HG02938 (cell line): ENCODE data around the gene HRH3.

ENCODE experiments used
- ATAC-seq: cut with Tn5 transposase; IDR thresholded peaks from one replicate; pipeline ENCODE4 v1.9.1; 2021; ENCODE audit warnings: mild to moderate bottlenecking, moderate library complexity; ENCODE audit not compliant: unreplicated experiment

Gene HRH3

DNA sequence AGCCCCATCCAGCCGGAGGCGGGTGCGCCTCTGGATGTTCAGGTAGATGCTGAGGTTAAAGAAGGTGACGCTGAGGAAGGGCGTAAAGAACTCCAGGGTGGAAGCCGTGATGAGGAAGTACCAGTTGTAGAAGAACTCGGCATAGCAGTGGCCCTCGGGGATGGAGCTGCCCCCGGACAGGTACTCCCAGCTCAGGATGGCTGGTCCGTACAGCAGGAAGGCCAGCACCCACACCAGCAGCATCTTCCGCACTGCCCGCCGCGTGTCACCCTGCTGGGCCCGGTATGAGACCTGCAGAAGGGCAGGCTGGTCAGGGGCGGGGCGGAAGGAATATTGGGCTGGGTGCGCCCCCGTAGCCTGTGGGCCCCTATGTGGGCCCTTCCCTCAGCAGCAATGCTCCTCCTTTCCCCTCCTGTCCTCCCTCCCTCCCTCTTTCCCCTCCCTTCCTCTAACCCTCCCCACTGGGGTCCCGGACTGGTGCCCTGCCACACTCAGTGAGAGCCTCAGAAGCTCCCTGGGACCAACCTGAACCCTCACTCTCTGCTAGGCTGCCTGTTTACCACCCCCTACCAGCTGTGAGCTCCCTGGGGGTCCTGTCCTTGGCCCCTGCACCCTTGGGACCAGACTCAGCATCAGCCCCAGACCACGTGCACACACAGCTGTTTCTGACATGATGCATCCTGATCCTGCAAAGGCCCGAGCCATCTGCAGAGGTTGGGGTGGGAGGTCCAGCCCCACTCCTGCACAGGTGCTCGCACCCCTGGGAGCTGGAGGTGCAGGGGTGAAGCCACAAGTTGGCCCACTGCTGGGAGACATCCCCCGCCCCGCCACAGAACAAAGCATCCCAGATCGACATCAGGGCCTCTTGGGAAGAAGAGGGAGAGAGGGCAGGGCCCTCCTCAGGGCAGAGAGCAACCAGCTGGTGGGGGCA, 3.2 kb downstream of the HRH3 start:
- no peak for ATAC-seq

DNA sequence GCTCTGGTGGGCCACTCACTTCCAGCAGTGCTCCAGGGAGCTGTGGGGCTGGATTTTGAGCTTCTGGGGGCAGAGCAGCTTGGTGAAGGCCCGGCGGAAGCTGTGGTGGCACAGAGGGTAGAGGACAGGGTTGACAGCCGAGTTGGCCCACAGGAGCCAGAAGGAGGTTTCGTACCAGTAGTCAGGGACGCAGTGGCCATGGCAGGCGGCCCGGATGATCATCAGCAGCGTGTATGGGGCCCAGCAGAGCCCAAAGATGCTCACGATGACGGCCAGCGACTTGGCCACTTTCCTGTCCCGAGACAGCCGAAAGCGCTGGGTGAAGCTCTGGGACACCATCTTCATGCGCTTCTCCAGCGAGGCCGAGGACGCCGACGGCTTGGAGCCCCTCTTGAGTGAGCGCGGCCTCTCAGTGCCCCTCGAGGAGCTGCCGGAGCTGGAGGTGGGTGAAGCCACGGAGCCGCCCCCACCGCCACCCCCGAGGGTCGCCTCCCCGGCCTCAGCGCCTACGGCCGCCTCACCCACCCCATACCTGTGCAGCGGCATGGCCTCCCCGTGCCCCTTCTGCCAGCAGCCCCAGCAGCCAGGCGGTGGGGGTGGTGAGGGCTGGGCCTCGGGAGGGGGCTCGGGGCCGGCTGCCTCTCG, 4.0 kb downstream of the HRH3 start:
- no peak for ATAC-seq

DNA sequence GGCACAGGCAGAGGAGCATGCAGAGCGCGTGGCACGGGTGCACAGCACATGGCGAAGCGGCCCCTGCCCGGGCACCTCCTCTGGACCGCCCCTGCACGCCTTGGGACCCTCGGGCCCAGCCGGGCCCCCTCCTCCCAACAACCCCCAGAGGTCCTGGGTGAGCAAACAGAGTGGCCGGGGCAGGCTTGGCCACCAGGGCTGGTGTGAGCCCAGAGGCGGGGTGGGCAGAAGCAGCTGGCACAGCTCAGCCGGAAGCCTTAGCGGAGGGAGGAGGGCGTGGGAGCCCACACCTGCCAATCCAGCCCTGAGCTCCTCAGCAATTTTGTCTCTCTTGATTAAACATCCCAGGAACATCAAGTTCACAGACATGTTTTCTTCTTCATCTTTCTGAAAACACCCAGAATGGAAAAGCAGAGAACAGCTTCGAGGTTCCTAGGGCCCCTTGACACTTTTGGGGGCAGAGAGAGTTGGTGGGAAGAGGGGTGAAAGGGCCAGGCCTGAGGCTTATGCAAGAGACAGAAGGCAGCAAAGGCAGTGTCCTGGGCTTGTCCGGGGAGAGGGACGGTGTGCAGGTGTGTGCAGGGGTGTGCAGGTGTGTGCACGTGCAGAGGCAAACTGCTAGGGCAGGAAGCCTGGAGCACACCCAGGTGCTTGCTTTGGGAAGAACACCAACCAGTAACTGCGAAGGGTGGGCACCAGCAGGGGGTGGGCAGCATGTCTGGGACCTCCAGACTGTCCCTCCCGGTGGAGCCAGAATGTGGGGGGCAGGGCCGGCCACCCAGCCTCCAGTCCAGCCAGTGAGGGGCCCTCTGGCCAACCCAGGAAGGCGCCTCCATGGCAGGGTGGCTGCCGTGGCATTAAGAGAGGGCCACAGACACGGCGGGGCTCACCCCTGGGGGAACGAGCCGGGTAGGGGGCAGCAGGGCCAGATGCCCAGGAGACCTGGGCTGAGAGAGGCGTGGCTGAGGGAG, 4.8 kb downstream of the HRH3 start:
- no peak for ATAC-seq

DNA sequence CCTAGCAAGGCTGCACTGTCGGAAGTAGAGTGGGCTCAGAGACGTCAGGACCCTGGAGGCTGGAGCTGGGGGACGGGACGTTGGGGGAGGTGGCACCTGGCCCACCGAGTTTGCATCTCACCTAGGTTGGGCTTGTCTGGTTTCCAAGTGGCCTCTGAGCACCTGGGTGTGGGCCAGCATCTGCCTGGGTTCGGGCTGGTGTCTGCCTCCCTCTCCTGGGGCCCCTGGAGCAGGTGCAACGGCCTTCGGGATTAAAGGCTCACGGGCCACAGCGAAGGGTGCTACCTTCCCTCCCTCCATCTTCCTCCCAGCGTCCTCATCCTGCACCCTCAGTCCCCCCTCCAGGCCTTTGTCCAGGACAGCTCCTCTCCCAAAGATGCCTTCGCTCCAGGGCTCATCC, 6.0 kb downstream of the HRH3 start:
- ATAC-seq, result no peak

DNA sequence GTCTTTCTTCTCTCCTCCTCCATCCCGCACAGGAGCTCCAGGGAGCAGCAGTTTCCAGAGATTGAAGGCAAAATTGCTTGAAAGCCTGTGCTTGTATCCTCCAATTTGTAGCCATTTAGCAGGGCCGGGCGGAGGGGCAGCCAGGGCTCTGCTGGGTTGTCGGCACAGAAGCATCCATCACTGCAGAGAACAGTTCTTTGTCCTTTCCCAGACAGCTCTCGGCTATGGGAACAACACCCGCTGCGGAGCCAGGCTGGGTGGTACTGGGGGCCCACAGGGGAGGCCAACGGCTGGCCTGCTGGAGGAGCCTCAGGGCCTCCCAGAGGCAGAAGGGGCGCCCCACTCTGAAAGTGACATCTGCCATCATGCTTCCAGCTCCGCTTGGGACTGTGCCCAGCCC, 7.8 kb downstream of the HRH3 start:
- no peak for ATAC-seq

DNA sequence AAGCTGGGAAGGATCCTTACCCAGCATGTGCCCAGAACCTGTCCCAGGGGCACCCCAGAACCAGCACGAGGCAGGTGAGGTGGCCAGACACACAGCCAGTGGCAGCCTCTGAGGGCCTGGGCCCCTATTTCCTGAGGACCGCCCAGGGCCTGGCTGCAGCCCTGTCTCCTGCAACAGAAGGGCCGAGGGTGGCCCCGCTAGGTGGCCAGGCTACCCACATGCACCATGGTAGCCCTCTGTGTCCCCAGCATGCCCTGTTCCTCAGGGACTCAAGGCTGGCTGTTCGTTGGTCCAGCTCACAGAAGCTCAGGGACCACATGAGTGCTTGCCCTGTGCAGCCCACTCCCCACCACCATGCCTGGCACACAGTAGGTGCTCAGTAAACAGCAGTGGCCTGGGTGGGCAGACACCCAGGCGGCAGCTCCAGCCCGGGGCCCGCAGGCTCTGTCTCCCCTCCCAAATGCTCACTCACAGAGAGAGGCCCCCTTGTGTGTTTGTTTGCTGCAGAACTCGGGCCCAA, 8.2 kb downstream of the HRH3 start:
- ATAC-seq, result no peak

DNA sequence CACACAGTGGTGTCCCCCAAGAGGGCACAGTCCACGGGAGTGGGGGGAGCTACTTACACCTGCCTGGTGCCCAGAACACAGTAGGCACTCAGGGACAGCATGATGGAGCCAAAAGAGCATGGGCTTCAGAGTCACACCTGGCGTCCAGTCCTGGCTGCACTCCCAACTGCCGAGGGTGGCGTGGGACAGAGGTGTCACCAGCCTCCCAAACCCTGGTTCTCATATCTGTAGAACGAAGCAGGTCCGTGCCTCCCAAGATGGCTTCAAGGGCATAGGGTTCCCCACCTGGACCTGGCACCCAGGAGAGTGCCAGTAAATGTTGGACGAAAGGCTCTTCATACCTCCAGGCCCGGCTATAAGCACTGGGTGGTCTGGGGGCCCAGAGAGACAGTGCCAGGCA, 8.9 kb downstream of the HRH3 start:
- ATAC-seq, result no peak

DNA sequence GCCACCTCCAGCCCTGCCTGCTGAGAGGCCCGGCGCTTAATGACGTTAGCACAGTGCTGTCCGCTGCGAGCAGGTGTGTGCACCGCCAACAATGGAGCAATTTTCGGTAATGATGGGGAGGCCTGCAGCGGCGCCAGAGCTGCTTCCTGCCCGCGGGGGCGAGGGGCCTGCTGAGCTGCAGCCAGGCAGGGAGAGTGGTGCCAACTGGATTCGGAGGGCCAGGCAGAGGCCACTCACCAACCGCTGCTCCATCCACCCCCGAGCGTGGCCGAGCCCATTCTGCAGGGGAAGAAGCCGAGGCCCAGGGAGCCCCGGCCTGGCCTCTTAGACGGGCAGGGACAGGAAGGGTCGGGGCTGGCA, 9.6 kb downstream of the HRH3 start:
- ATAC-seq, result no peak

DNA sequence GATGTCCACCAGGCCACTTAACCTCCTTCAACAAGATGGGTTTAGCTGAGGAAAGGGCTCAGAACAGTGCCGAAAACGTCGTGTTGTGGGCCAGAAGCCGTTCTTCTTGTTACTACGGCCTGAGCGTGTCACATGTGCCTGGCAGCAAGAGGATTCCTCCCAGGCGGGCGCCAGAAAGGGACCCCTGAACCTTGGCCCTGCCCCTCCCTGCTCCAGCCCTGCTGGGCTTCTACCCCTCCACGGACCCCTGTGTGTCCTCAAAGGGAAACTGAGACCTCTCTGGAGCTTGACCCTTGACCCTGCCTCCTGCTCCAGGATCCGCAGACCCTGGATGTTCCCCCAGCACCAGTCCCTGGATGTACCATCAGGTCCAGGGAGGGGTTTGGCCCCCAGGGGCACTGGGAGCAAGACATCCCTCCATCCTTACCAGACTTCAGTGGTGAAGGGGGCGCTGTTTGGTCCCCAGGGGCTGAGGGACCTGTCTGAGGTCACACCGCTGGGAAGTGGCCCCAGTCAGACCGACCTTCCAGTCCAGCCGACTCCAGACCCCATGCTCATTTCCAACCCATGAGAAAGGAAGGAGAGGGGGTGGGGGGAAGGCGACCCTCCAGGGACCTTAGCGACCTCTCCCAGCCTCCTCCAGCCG, 10.1 kb downstream of the HRH3 start:
- no peak for ATAC-seq

DNA sequence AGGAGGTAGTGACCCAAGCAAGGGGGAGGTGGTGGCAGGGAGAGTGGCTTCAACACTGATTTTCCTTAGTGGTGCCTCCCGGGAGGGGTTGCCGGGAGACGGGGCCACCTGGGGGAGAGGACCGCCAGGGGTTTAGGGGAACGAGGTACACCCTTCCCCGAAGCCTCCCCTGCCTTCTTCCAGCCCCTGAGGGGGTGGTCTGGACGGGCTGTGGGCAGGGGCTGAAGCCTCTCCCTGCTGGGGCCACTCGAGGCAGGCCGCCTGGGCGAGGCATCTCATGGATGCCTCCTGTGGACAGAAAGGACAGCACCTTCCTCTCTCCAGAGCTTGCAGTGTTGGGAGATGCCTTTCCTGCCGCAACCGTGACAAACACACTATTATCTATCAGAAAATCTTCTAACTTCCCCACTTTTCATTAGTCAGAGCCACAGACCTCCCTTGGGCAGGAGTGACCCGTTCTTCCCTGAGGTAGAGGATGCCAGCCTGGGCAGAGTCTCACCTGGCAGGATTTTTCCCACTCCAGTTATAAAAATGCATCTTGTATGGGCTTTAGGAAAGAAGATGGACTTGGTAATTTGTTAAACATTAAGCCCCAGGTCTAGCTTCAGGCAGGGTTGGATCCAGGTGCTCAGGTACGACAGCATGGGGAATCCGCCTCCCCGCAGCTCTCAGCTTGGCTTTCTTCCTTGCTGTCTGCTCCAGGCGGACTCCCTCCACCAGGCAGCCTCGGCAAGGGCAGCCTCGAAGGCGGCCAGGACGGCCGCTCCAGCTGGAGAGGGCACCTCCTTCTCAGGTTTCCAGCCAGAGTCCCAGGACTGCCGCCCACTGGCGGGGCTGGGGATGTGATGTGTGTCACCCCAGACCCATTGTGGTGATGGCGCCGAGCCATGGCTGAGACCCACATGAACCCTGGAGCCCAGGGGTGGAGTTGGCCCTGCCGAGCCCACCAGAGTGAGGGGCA, 11.0 kb downstream of the HRH3 start:
- ATAC-seq, result no peak

DNA sequence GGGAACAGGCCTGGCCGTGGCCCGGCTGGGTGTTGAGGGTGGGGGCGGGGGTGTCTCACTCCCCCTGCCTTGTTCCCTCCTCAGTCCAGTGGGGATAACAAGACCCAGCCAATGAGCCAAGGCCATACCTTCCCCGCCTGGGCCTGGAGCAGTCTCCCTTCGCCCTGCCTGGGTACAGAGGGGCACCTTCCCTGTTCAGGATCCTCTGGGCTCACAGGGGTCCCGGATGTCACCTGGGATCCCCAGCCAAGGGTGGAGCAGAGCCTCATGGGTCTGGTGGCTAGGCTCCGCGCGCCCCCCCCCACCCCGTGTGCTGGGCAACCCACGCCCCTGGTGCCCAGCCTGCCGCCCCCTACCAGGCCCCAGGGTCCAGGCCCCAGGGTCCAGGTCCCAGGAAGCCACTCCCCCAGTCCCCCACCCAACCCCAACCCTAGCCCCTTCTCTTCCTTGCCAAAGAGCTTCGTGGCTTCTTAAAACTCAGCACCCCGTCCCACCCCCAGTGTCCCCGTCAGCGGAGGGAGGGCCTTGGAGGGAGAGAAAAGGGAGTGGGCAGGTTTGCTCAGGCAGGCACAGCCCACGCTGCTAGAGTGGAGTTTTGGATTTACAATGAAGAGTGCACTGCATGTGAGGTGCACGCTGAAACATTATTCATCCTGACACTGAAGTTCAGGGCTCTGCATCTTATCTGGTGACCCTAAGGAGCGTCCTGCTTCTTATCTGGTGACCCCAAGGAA, 11.8 kb downstream of the HRH3 start:
- no peak for ATAC-seq

DNA sequence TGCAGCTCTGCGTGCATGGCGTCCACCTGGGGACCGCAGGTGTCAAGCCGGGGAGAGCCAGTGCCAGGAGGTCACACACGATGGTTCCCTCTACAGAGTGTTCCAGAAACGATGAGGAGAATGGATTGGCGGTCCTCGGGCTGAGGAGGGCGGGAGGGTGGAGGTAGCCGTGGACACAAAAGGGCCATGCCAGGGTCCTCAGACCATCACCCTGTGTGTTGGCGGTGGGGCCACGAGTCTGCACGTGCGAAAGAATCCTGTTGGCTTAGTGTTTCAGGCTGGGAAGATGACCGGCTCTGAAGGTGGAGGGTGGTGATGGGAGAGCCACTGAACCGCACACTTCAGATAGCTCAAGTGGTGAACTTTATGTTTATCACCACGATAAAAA, 13.7 kb downstream of the HRH3 start:
- no peak for ATAC-seq

DNA sequence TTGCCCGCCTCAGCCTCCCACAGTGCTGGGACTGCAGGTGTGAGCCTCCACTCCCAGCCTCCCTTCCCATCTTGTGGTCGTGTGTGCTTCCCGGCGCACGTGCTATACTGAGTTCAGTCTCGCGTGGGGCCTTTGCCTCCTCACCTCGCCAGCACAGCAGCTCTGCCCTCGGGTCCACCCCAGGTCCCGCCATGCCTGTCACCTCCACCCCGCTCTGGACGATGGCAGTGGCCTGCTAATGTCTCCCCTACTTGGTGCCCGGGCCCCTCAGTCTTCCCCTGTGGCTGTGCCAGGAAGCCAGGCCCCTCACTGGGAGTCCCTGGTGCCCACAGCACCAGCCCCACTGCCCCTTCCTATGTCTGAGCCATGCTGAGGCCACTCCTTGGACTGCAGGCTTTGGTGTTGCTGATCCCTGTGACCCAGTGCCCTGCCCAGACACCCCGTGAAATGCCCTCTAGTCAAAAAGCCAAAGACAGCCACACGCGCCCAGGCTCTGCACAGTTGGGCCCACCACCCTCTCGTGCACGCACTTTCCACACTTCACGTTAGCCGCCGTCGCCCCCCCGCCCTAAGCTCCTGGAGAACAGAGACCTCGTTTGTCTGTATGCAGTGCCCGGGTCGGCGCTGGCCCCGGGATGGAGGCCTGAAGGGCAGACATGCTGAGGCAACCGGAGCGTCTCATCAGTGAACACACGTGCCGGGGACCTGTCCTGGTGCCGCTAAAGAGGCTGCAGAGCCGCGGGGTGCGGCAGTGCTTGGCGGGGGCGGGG, 14.3 kb downstream of the HRH3 start:
- ATAC-seq, result no peak

DNA sequence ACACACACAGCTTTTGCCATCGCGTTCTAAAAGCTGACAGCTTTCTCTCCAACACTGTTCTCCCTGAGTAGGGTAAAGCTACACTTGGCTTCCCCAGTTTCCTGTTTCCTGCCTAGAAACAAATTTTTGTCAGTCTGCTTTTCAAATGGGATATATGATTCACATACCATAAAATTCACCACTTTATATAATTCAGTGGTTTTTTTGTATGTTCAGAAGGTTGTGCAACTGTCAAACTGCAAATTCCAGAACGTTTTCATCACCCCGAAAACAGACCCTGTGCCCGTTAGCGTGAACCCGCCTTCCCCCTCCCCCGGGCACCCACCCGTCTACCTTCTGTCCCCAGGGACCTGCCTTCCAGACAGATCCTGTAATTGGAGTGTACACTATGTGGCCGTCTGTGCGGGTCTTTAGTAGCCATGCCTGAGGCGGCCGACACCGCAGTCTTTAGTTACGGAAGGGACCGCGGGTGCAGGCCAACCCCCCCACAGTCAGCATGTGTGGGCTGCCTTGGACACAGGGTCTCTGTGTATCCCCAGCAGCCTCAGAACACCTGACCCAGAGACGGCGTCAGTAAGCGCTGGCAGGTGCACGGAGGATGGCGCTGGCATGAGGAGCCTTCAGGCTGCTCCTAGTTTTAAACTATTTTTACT, 16.6 kb downstream of the HRH3 start:
- ATAC-seq, result no peak

DNA sequence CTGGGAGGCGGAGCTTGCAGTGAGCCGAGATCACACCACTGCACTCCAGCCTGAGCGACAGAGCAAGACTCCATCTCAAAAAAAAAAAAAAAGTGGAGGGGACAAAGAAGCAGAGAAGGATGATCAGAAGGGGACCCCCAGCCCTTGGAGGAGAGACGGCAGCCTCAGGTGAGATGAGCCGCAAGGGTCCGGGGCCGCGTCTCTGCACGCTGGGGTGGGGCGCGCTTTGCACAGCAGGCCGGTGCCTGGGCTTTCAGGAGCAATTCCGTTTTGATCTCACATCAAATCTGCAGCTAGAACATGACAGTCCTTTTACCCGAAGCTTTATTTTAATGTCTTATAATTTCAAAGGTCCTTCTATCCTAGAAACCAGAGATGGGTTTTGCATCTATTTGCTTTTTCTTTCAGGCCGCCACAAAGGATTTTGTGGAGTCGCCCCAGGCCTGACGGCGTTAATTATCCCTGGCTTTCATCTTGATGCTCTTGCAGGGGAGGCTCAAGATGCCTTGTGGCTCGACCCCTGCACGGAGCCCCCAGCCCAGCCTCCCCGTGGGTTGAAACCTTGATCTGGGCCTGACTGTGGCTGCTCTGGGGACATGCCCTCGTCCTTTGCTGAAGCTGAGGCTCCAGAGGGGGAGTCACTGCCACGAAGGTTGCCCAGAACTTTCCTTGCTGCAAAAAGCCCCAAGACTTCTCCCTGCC, 17.3 kb downstream of the HRH3 start:
- no peak for ATAC-seq

DNA sequence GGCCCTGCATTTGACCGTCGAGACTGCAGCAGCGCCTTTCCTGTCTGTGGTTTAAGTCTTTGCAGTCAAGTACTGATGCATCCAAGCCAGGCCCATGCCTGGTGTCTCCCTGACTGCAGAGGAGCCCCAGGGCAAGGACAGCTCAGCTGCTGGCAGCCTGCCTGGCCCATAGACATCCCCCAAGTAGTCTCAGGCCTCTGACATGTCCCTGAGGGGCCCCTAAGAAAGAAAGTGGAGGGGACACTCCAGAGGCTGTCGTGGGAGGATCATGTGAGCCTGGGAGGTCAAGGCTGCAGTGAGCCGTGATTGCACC, 18.0 kb downstream of the HRH3 start:
- no peak for ATAC-seq
